ENCODE measurements around the gene CCNK. TPM values are rescaled to one million over a fixed set of nuclear protein-coding genes. Genes with fewer than 3 reads are reported as not detected.

Gene CCNK
- total RNA-seq, 4 donors from 2014 or later = 14.5 to 42.6 (median 31.3) TPM

- no peak overlapping the region for H3K27ac ChIP-seq
- no peaks in the 10 kb centered on the region for H3K9me3 ChIP-seq
- in situ Hi-C loops (cut with MboI; ENCODE audit: low pct_ligation_motif_present in 1 of 4, low pct_unique_long_range_greater_than_20kb in 1 of 4, low sequenced_read_pairs in 3 of 4) (no loop called here), intact Hi-C loops (cut with DNase I; ENCODE audit: low total_unique reads) (no loop called here)
- no peak overlapping the region for H3K4me3 ChIP-seq
- H3K4me1 ChIP-seq = peaks cover 0 to 11% (median 5%) of the 10 kb centered on the region in 4 donors
- WGBS, 2 donors (ENCODE audit: low coverage in 1 of 2) = 88% methylated on average over 9 of the region's 9 CpGs; no CpG with 5 or more reads in 1 of the 2 donors
- peaks cover 0 to 25% (median 10%) of the 10 kb centered on the region in 4 donors for H3K36me3 ChIP-seq
- TF ChIP-seq POLR2A (IDR thresholded peaks at IDR 0.05) (no peak), POLR2AphosphoS5 (IDR thresholded peaks at IDR 0.05) (no peak), EP300 (IDR thresholded peaks at IDR 0.05; ENCODE audit: low read depth) (no peak), CTCF (IDR thresholded peaks at IDR 0.05) (no peak)
- H3K27me3 ChIP-seq = no peaks in the 10 kb centered on the region
- DNase-seq = no peak
Observed at GRCh38 chr14:99465288-99465687, 15.9 kb upstream of the CCNK start.

GRCh38 chr14:99466758-99467157, 14.5 kb upstream of the CCNK start:
- no peak for DNase-seq

GRCh38 chr14:99467336-99468078, 13.7 kb upstream of the CCNK start:
- intact Hi-C loops (cut with DNase I; ENCODE audit: low total_unique reads) (no loop called here), in situ Hi-C loops (cut with MboI; ENCODE audit: low pct_ligation_motif_present in 1 of 4, low pct_unique_long_range_greater_than_20kb in 1 of 4, low sequenced_read_pairs in 3 of 4) (no loop called here)
- TF ChIP-seq POLR2A (IDR thresholded peaks at IDR 0.05) (no peak), POLR2AphosphoS5 (IDR thresholded peaks at IDR 0.05) (no peak), EP300 (IDR thresholded peaks at IDR 0.05; ENCODE audit: low read depth) (no peak), CTCF (IDR thresholded peaks at IDR 0.05) (no peak)
- H3K27me3 ChIP-seq = no peaks in the 10 kb centered on the region
- peaks cover 0 to 11% (median 5%) of the 10 kb centered on the region in 4 donors for H3K4me1 ChIP-seq
- H3K9me3 ChIP-seq = no peaks in the 10 kb centered on the region
- DNase-seq = no peak
- no peak overlapping the region for H3K4me3 ChIP-seq
- peaks cover 0 to 23% (median 8%) of the 10 kb centered on the region in 4 donors for H3K36me3 ChIP-seq
- 63% methylated on average over 9 of the region's 9 CpGs; no CpG with 5 or more reads in 1 of the 2 donors for WGBS, 2 donors (ENCODE audit: low coverage in 1 of 2)
- H3K27ac ChIP-seq = no peak overlapping the region

More at GRCh38 chr14:99466758-99467157, 14.5 kb upstream of the CCNK start:
- H3K9me3 ChIP-seq = no peaks in the 10 kb centered on the region
- intact Hi-C loops (cut with DNase I; ENCODE audit: low total_unique reads) (no loop called here), in situ Hi-C loops (cut with MboI; ENCODE audit: low pct_ligation_motif_present in 1 of 4, low pct_unique_long_range_greater_than_20kb in 1 of 4, low sequenced_read_pairs in 3 of 4) (no loop called here)
- peaks cover 0 to 11% (median 5%) of the 10 kb centered on the region in 4 donors for H3K4me1 ChIP-seq
- TF ChIP-seq POLR2A (IDR thresholded peaks at IDR 0.05) = no peak
- TF ChIP-seq CTCF (IDR thresholded peaks at IDR 0.05) = no peak
- TF ChIP-seq POLR2AphosphoS5 (IDR thresholded peaks at IDR 0.05) = no peak
- no peak for TF ChIP-seq EP300 (IDR thresholded peaks at IDR 0.05; ENCODE audit: low read depth)
- H3K27me3 ChIP-seq = no peaks in the 10 kb centered on the region
- H3K36me3 ChIP-seq = peaks cover 0 to 25% (median 10%) of the 10 kb centered on the region in 4 donors
- 75 to 83% methylated on average over 1 to 3 of the region's 3 CpGs for WGBS, 2 donors (ENCODE audit: low coverage in 1 of 2)
- no peak overlapping the region for H3K4me3 ChIP-seq
- no peak overlapping the region for H3K27ac ChIP-seq

- Histone ChIP-seq H3K27ac (no peak overlapping the region), H3K9me3 (no peaks in the 10 kb centered on the region), H3K36me3 (peaks cover 0 to 17% (median 7%) of the 10 kb centered on the region in 4 donors), H3K4me1 (peaks cover 0 to 11% (median 5%) of the 10 kb centered on the region in 4 donors), H3K27me3 (no peaks in the 10 kb centered on the region), H3K4me3 (no peak overlapping the region)
- peak; percentile 22 for DNase-seq
- in situ Hi-C loops (cut with MboI; ENCODE audit: low pct_ligation_motif_present in 1 of 4, low pct_unique_long_range_greater_than_20kb in 1 of 4, low sequenced_read_pairs in 3 of 4) (no loop called here), intact Hi-C loops (cut with DNase I; ENCODE audit: low total_unique reads) (no loop called here)
- WGBS, 2 donors (ENCODE audit: low coverage in 1 of 2) = 57% methylated on average over 4 of the region's 4 CpGs; no CpG with 5 or more reads in 1 of the 2 donors
- TF ChIP-seq POLR2A (IDR thresholded peaks at IDR 0.05) = no peak
- no peak for TF ChIP-seq POLR2AphosphoS5 (IDR thresholded peaks at IDR 0.05)
- no peak for TF ChIP-seq CTCF (IDR thresholded peaks at IDR 0.05)
- TF ChIP-seq EP300 (IDR thresholded peaks at IDR 0.05; ENCODE audit: low read depth) = no peak
Observed at GRCh38 chr14:99468081-99468480, 13.1 kb upstream of the CCNK start.

Measured in transverse colon (tissue), 4 donors.